Activated CD8-positive, alpha-beta memory T cell treated with anti-CD3 and anti-CD28 coated beads for 24 hours (primary cell): ENCODE measurements around the gene INPP5K.

Experiments used
- DNase-seq: peaks from one replicate; pipeline ENCODE4 v3.0.0-alpha.2; 2020

The INPP5K gene

GRCh38 chr17:1484676-1485422 is 31.6 kb downstream of the INPP5K start:
- DNase-seq: no peak

- no peak for DNase-seq
These were observed 32.3 kb downstream of the INPP5K start for GRCh38 chr17:1484060-1484535.

GRCh38 chr17:1482680-1483079 is 33.7 kb downstream of the INPP5K start:
- no peak for DNase-seq

GRCh38 chr17:1481736-1482135 is 34.7 kb downstream of the INPP5K start:
- no peak for DNase-seq

- DNase-seq: no peak
These were observed 35.5 kb downstream of the INPP5K start for GRCh38 chr17:1480747-1481465.

GRCh38 chr17:1478418-1478817 is 38.0 kb downstream of the INPP5K start:
- DNase-seq: no peak

- no peak for DNase-seq
These were observed 41.0 kb downstream of the INPP5K start for GRCh38 chr17:1475321-1475854.

GRCh38 chr17:1474402-1475189 is 41.8 kb downstream of the INPP5K start:
- no peak for DNase-seq

GRCh38 chr17:1473841-1474240 is 42.6 kb downstream of the INPP5K start:
- DNase-seq: no peak

- no peak for DNase-seq
These were observed 43.2 kb downstream of the INPP5K start for GRCh38 chr17:1473170-1473569.

GRCh38 chr17:1471911-1472821 is 44.2 kb downstream of the INPP5K start:
- DNase-seq: no peak

GRCh38 chr17:1471490-1471889 is 44.9 kb downstream of the INPP5K start:
- DNase-seq: no peak

GRCh38 chr17:1470755-1471462 is 45.5 kb downstream of the INPP5K start:
- no peak for DNase-seq

- DNase-seq: no peak
These were observed 46.2 kb downstream of the INPP5K start for GRCh38 chr17:1470071-1470754.

- DNase-seq: no peak
These were observed 47.1 kb downstream of the INPP5K start for GRCh38 chr17:1469231-1469852.

- no peak for DNase-seq
These were observed 48.4 kb downstream of the INPP5K start for GRCh38 chr17:1467898-1468492.

GRCh38 chr17:1467258-1467657 is 49.2 kb downstream of the INPP5K start:
- DNase-seq: no peak

GRCh38 chr17:1464186-1464585 is 52.2 kb downstream of the INPP5K start:
- no peak for DNase-seq

GRCh38 chr17:1462164-1463112 is 54.0 kb downstream of the INPP5K start:
- no peak for DNase-seq
